Activated naive CD4-positive, alpha-beta T cell treated with anti-CD3 and anti-CD28 coated beads for 36 hours (primary cell): Measurements from ENCODE around the gene P2RY4. TPM values are rescaled to one million over a fixed set of nuclear protein-coding genes. Genes with fewer than 3 reads are reported as not detected.
"Not testable (repeated sequence)": the region's sequence is repeated elsewhere in the genome, so short reads cannot be mapped to it uniquely, and the experiment has no call there.

ENCODE experiments used
- CTCF ChIA-PET: fragments of 350-600 bp; sonication (Branson Sonifier 250); formaldehyde crosslinking; loops from one replicate; lab custom pipeline; 2021; ENCODE audit warnings: antibody characterized with exemption; lab: Charles Lee
- DNase-seq: peaks from one replicate; pipeline ENCODE4 v3.0.0-alpha.2; 2020
- H3K27ac Mint-ChIP-seq: one replicate; pipeline ENCODE4 v1.8.0; 2021; ENCODE audit warnings: mild to moderate bottlenecking, mixed read lengths
- H3K27me3 Mint-ChIP-seq: one replicate; pipeline ENCODE4 v1.8.0; 2021; ENCODE audit warnings: low read depth, mixed read lengths
- H3K36me3 Mint-ChIP-seq: one replicate; pipeline ENCODE4 v1.8.0; 2021; ENCODE audit warnings: low read depth, mixed read lengths
- H3K4me1 Mint-ChIP-seq: one replicate; pipeline ENCODE4 v1.8.0; 2021; ENCODE audit warnings: low read depth, mixed read lengths
- H3K4me3 Mint-ChIP-seq: one replicate; pipeline ENCODE4 v1.8.0; 2021; ENCODE audit warnings: mild to moderate bottlenecking, moderate library complexity, mixed read lengths
- H3K9me3 Mint-ChIP-seq: one replicate; pipeline ENCODE4 v1.8.0; 2021; ENCODE audit warnings: mixed read lengths
- intact Hi-C: fragments of 100-400 bp; cut with micrococcal nuclease; formaldehyde crosslinking; loops from one replicate; pipeline ENCODE4 v1.15.1; 2023
- total RNA-seq, 2 experiments: library from RNA; stranded (reverse); gene quantifications; one replicate each; pipeline ENCODE4 v1.2.3, GENCODE V29; 2021

P2RY4 gene
- total RNA-seq, 2 experiments from 2014 or later: 0.22 TPM; not detected in 1

DNA sequence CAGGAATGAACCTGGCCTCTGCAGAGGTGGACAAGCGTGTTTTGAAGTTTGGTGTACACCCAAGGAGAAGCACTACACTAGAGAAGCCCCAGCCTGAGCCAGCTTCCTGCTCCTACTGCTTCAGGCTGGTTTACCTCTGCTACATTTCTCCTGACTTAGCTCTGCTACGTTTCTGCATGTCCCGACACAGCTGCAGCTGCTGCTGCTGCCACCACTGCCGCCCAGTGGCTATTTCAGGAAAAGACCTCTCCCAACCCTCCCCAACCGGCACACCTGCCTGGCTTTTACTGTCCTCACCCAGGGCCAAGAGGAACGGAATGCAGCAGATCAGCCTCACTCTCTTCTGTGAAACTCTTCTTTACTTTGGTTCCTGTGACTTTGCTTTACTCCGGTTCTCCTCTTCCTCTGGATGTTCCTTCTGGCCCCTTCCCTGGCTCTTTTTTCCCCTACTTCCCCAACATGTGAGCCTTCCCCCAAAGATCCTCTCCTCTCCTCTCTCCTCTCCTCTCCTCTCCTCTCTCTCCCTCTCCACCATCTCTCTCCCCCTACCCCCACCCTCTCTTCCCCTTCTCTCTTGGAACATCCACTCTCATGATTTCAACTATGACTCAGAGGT is 3.1 kb upstream of the P2RY4 start:
- Mint-ChIP-seq H3K27me3 (no peaks in the 10 kb centered on the region), H3K36me3 (no peaks in the 10 kb centered on the region), H3K4me3 (no peak overlapping the region), H3K27ac (no peak overlapping the region), H3K9me3 (no peaks in the 10 kb centered on the region), H3K4me1 (no peaks in the 10 kb centered on the region)
- intact Hi-C loops: loop anchor here (1.0 to 2.0 kb wide), 2 partner anchors 66 to 130 kb away; partner anchors contain the start of gene IGBP1
- peak; percentile 59 for DNase-seq
- CTCF ChIA-PET: interaction anchor here (0.7 to 1.0 kb wide), 2 partner anchors 10 to 66 kb away, joined by 4 read pairs; no protein-coding TSS in a partner anchor

DNA sequence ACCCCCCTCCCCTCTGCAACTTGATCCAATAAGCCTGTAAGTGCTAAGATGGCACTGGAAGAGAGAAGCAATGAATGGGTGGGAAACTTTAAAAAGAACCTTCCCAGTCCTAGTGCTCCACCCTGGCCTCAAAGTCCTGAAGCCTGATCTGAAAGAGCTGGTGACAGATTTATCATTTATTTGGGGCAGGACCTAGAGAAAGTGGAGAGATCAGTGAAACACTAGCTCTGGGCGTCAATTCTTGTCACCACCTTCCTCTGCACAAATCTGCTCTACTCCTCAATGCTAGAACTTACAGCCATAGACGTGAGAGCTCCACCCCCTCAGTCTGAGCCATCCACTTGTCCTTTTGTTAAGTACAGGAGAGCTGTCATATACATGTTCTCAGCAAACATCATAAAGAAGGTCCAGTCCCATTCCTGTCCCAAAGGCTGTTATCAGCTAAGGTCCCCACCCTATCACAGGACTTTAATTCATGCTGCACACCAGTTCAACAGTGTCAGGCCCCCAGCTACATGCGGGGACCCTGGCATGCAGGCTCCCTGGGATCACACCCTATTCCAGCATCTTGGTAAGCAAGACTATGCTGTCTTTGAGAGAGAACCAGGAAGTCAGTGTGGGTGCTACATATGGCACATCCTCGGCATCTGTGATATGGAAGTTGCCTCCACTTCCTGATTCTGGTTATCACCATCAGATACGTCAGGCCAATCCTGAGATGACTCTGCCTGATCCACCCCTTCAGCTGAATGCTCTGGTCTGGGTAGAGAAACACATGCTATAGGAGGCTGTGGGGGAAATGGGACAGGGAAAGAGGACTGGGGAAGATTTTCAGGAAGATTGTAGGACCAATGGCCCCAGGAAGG is 2.3 kb downstream of the P2RY4 start:
- Mint-ChIP-seq H3K9me3 (no peaks in the 10 kb centered on the region), H3K27me3 (no peaks in the 10 kb centered on the region), H3K36me3 (no peaks in the 10 kb centered on the region), H3K4me3 (no peak overlapping the region), H3K4me1 (peaks cover 19% of the 10 kb centered on the region), H3K27ac (no peak overlapping the region)
- CTCF ChIA-PET: no interaction called here
- intact Hi-C loops: no loop called here
- DNase-seq: no peak

DNA sequence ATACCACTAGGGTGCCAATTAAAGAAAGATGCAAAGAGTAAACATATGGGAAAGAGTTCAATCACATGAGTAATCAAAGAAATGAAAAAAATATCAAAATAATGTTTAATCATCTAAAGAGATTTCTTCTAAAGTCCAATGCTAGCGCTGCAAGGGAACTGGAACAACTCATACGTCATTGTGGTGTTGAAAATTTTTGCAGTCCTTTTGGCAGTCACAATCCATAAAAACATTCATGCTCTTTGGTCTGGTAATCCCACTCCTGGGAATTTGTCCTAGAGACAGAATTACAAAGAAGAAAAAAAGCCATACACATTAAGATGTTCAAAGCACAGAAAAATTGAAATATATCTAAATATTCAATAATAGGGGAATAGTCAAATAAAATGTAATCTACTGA is 4.6 kb downstream of the P2RY4 start:
- H3K4me1 Mint-ChIP-seq: peaks cover 19% of the 10 kb centered on the region
- no peaks in the 10 kb centered on the region for H3K9me3 Mint-ChIP-seq
- H3K36me3 Mint-ChIP-seq: no peaks in the 10 kb centered on the region
- no peak overlapping the region for H3K4me3 Mint-ChIP-seq
- H3K27ac Mint-ChIP-seq: no peak overlapping the region
- intact Hi-C loops: no loop called here
- no peak for DNase-seq
- CTCF ChIA-PET: no interaction called here
- no peaks in the 10 kb centered on the region for H3K27me3 Mint-ChIP-seq

DNA sequence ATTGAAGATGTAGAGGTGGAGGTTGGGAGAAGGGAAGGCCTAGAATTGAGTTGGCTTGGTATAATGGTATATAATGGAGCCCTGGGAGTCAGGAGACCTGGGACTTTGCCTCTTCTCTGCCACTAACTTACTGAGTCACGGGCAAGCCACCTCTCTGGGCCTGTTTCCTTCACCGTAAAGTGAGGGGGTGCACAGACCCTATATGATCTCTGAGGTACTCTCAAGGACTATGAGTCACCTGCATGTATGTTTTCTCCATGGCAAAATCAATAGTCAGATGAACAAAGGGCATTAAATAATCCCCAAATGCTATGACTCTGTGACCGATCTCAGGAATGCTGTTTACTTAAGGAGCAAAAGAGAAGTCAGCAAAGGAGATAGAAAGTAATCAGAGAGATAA is 5.1 kb downstream of the P2RY4 start:
- Mint-ChIP-seq H3K27ac (no peak overlapping the region), H3K4me1 (peaks cover 19% of the 10 kb centered on the region), H3K9me3 (no peaks in the 10 kb centered on the region), H3K36me3 (no peaks in the 10 kb centered on the region), H3K27me3 (no peaks in the 10 kb centered on the region), H3K4me3 (no peak overlapping the region)
- intact Hi-C loops: no loop called here
- CTCF ChIA-PET: no interaction called here
- no peak for DNase-seq

DNA sequence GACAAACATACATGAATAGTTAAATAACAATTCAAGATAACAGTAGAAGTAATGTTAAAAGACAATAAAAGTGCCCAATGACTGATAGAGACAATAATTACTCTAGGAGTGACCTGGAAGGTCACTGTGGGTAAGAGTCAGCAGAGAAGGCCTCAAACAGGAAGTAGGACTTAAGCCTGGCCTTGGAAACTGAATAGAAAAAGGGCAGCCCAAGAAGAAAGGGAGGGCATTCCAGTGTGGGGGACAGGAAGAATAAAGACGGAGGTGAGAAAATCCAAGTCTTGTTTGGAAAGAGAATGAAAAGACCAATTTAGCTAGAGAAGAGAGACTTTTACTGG is 6.0 kb downstream of the P2RY4 start:
- DNase-seq: no peak
- H3K4me3 Mint-ChIP-seq: no peak overlapping the region
- intact Hi-C loops: no loop called here
- H3K9me3 Mint-ChIP-seq: no peaks in the 10 kb centered on the region
- peak overlapping the region; percentile 90 for H3K27ac Mint-ChIP-seq
- H3K4me1 Mint-ChIP-seq: peaks cover 19% of the 10 kb centered on the region
- CTCF ChIA-PET: interaction anchor here (1.3 to 2.0 kb wide), 3 partner anchors 9 to 121 kb away, joined by 3 to 6 read pairs (median 4); partner anchors contain the start of gene IGBP1
- no peaks in the 10 kb centered on the region for H3K27me3 Mint-ChIP-seq
- no peaks in the 10 kb centered on the region for H3K36me3 Mint-ChIP-seq

DNA sequence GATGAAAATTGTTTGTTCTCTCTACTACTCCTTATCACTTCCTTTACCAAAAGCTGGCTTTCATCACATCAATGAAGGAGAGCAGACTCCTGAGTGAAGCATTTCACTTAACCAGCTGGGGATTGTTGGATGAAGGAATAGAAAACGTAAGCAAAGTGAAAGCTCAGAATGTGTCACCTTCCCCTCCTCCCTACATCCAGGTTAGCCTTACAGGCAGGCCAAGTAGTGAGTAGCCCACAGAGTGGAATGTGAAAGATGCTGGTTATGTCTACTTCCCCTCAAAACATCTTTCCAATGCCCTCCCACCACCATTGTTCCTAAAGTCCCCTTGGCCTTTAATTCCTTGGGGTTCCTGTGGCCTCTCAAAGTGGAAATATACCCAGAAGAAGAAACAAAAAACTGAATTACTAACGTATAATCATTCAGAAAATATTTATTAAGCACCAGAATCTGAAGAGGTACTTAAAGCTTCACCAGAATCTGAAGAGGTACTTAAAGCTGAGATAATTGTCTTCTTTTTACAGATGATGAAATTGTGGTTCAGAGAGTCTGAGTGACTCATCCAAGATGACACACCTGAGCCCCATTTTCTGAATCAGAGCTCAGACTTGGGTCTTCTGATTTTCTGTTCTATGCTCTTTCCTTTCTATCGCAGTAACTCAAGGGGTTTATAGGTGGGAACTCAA is 6.5 kb downstream of the P2RY4 start:
- no peaks in the 10 kb centered on the region for H3K27me3 Mint-ChIP-seq
- H3K4me1 Mint-ChIP-seq: peaks cover 19% of the 10 kb centered on the region
- intact Hi-C loops: no loop called here
- H3K27ac Mint-ChIP-seq: peak overlapping the region; percentile 90
- CTCF ChIA-PET: interaction anchor here (1.3 to 2.0 kb wide), 3 partner anchors 9 to 120 kb away, joined by 3 to 6 read pairs (median 4); partner anchors contain the start of gene IGBP1
- no peaks in the 10 kb centered on the region for H3K36me3 Mint-ChIP-seq
- no peaks in the 10 kb centered on the region for H3K9me3 Mint-ChIP-seq
- peak; percentile 13 for DNase-seq
- no peak overlapping the region for H3K4me3 Mint-ChIP-seq

DNA sequence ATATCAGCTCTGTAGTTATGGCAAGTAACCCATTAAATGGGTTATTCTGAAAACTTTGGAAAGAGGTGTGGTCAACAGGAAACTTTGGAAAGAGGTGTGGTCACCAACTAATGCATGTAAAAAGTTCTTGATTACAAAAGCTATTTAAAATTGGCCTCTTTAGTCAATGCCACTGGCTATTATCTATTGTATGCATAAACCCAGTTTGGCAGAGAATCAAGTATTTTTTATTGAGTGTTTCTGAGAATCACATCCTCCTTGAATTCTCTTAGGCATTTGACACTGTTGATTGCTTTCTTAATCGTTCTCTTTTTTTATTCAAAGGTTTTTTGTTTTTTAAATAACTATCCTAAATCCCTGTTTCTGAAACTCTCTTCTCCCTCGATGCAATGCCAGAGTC is 7.5 kb downstream of the P2RY4 start:
- Mint-ChIP-seq H3K27ac (no peak overlapping the region), H3K4me3 (no peak overlapping the region), H3K36me3 (no peaks in the 10 kb centered on the region), H3K9me3 (no peaks in the 10 kb centered on the region), H3K4me1 (peaks cover 19% of the 10 kb centered on the region), H3K27me3 (no peaks in the 10 kb centered on the region)
- CTCF ChIA-PET: interaction anchor here (1.6 to 2.0 kb wide), 2 partner anchors 10 to 119 kb away, joined by 4 to 6 read pairs; partner anchors contain the start of gene IGBP1
- intact Hi-C loops: no loop called here
- no peak for DNase-seq

DNA sequence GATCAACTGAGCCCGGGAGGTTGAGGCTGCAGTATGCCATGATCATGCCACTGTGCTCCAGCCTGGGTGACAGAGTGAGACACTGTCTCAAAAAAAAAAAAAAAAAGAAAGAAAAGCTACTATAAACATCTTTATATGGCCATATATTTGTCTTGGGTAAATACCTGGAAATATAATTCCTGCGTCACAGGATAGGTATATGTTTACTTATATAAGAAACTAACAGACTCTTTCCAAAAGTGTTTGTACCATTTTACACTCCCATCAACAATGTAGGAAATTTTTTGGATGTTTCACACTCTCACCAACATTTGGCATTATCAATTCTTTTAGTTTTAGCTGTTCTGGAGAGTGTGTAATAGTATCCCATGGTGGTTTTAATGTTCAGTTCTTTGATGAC is 12.8 kb downstream of the P2RY4 start:
- Mint-ChIP-seq H3K4me1 (no peaks in the 10 kb centered on the region), H3K27me3 (no peaks in the 10 kb centered on the region), H3K9me3 (no peaks in the 10 kb centered on the region), H3K4me3 (no peak overlapping the region), H3K36me3 (no peaks in the 10 kb centered on the region), H3K27ac (no peak overlapping the region)
- DNase-seq: no peak
- CTCF ChIA-PET: no interaction called here
- intact Hi-C loops: no loop called here

DNA sequence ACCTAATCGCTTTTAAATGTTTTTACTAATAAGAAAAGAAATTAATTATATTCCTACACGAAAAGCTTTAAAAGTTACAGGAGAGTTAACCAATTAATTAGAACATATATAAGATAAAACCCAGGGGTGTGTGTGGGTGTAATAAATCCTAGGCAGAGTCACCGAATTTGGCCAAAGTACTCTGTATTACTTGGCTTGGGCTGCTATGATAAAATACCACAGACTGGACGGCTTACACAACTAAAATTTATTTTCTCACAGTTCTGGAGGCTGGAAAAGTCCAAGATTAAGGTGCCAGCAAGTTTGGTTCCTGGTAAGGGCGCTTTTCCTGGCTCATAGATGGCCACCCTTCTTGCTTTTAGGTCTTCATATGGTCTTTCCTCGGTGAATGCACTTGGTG is 15.1 kb downstream of the P2RY4 start:
- no peak for DNase-seq
- Mint-ChIP-seq H3K27me3 (no peaks in the 10 kb centered on the region), H3K36me3 (no peaks in the 10 kb centered on the region), H3K4me3 (no peak overlapping the region), H3K27ac (no peak overlapping the region), H3K9me3 (no peaks in the 10 kb centered on the region), H3K4me1 (no peaks in the 10 kb centered on the region)
- CTCF ChIA-PET: no interaction called here
- intact Hi-C loops: no loop called here

DNA sequence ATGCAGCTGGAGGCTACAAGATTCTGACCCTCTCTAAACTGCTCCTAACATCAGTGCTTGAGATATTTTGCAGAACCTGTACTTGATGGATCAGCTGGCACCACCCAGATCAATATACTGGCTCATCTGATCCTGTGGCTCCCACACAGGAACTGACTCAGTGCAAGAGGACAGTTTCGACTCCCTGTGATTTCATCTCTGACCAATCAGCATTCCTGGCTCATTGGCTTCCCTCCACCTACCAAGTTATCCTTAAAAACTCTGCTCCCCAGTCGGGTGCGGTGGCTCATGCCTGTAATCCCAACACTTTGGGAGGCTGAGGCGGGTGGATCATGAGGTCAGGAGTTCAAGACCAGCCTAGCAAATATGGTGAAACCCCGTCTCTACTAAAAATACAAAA is 16.4 kb downstream of the P2RY4 start:
- DNase-seq, H3K9me3 Mint-ChIP-seq, H3K27ac Mint-ChIP-seq, CTCF ChIA-PET, H3K36me3 Mint-ChIP-seq, H3K4me1 Mint-ChIP-seq, intact Hi-C loops, H3K27me3 Mint-ChIP-seq, H3K4me3 Mint-ChIP-seq: not testable (repeated sequence)

DNA sequence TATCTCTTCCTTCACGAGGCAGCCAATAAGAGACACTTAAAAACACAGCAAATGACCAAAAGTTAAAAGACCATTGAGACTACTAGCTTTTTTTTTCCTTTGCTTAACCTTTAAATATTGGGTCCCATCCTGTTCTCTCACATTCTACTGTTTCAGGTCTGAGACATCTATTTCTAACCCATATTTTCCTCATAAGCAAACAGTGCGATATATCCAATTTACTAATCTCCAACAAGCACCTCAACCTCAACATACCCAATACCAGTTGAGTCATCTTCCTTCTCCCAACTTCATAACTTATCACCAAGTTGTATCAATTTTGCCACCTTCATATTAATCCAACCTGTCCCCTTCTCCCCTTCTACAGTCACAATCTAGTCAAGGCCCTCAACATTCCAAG is 18.5 kb downstream of the P2RY4 start:
- intact Hi-C loops: no loop called here

DNA sequence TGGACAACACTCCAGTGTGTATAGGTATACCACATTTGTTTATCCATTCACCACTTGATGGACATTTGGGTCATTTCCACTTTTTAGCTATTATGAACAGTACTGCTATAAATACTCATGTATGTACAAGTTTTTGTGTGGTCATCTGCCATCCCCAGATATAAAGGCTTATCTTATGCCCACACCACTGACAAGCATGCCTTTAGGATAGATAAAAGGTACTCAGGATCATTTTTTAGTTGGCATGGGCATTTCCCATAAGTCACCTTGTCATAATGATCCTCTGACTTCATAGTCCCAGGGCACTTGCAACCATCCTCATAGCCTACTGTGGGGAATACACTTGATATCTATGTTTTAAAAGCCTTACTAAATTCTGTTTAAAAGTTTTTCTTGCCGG is 19.3 kb downstream of the P2RY4 start:
- Mint-ChIP-seq H3K9me3 (no peaks in the 10 kb centered on the region), H3K4me1 (peaks cover 9% of the 10 kb centered on the region), H3K4me3 (no peak overlapping the region), H3K36me3 (no peaks in the 10 kb centered on the region), H3K27ac (no peak overlapping the region), H3K27me3 (no peaks in the 10 kb centered on the region)
- intact Hi-C loops: no loop called here
- CTCF ChIA-PET: interaction anchor here (1.4 kb wide), 1 partner anchor 13 kb away, joined by 3 read pairs; no protein-coding TSS in a partner anchor
- DNase-seq: no peak

More for the DNA sequence above, 18.5 kb downstream of the P2RY4 start:
- H3K27me3 Mint-ChIP-seq: no peaks in the 10 kb centered on the region
- CTCF ChIA-PET: interaction anchor here (1.4 kb wide), 1 partner anchor 12 kb away, joined by 3 read pairs; no protein-coding TSS in a partner anchor
- H3K9me3 Mint-ChIP-seq: no peaks in the 10 kb centered on the region
- DNase-seq: no peak
- peaks cover 9% of the 10 kb centered on the region for H3K4me1 Mint-ChIP-seq
- H3K27ac Mint-ChIP-seq: no peak overlapping the region
- no peaks in the 10 kb centered on the region for H3K36me3 Mint-ChIP-seq
- H3K4me3 Mint-ChIP-seq: no peak overlapping the region
